ENCODE data around the gene AGAP1.

Gene AGAP1

GRCh38 chr2:235781775-235782174 is 287.9 kb downstream of the AGAP1 start:
- no peak for DNase-seq

DNA sequence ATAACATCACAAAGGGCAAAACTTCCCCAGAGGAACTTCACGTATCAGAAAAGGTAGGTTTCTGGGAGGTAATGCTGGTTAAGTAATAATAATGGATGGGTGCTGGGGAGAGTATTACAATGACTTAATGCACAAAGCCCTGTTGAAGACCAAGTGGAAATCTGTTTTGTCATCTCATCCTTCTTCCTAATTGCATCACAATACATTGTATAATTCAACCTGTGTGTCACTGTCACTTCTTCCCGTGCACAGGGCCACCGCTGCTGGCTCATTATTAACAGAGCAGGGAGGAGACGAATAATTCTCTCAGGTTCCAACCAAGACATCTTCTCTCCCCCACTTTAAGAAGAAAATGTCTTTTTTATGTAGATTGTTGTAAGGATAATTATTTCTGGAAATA is 290.9 kb downstream of the AGAP1 start:
- no peak for DNase-seq

DNA sequence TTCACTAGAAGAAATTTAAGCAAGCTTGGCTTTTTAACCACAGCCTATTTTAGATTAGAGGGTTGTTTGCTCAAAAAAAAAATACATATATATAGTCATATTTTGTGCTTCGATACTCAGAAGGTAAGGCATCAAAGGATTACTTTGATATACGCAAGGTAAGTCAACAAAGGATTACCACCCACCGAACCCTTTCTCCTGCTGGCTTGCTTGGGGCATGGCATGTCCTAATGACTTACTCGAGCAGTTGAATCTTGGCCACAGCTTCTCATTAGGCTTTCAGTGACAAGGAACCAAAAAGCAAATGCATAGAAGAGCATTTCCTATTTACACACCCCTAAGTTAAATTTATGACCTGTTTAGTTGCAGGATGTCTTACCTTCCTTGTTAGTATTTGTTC is 295.7 kb downstream of the AGAP1 start:
- no peak for DNase-seq

GRCh38 chr2:235793163-235793752 is 299.4 kb downstream of the AGAP1 start:
- no peak for DNase-seq

DNA sequence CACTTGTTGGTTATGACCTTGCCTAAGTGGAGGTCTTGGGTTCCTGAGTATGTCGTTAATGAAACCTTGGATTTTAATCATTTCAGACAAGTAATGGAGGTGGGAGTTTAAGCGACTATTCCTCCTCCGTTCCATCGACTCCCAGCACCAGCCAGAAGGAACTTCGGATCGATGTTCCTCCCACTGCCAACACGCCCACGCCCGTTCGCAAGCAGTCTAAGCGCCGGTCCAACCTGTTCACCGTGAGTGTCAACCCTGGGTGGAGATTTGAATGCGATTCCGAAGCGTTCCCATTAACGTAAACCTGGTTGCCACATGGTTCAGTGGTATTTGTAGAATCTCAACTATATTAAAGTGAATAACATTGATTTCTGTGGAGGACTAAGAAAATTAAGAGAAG is 305.4 kb downstream of the AGAP1 start:
- no peak for DNase-seq

DNA sequence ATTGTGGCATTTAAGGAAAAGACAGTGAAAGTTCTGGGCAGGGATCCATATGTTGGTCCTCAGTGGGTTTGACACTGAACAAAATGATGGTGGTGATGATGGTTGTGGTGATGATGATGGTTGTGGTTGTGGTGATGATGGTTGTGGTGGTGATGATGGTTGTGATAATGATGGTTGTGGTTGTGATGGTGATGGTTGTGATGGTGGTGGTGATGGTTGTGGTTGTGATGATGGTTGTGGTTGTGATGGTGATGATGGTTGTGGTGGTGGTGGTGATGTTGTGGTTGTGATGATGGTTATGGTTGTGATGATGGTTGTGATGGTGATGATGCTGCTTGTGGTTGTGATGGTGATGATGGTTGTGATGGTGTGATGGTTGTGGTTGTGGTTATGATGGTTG is 308.7 kb downstream of the AGAP1 start:
- no peak for DNase-seq

- DNase-seq: no peak
Measured at GRCh38 chr2:235803028-235803427, 309.2 kb downstream of the AGAP1 start.

GRCh38 chr2:235804676-235805075 is 310.8 kb downstream of the AGAP1 start:
- DNase-seq: no peak

DNA sequence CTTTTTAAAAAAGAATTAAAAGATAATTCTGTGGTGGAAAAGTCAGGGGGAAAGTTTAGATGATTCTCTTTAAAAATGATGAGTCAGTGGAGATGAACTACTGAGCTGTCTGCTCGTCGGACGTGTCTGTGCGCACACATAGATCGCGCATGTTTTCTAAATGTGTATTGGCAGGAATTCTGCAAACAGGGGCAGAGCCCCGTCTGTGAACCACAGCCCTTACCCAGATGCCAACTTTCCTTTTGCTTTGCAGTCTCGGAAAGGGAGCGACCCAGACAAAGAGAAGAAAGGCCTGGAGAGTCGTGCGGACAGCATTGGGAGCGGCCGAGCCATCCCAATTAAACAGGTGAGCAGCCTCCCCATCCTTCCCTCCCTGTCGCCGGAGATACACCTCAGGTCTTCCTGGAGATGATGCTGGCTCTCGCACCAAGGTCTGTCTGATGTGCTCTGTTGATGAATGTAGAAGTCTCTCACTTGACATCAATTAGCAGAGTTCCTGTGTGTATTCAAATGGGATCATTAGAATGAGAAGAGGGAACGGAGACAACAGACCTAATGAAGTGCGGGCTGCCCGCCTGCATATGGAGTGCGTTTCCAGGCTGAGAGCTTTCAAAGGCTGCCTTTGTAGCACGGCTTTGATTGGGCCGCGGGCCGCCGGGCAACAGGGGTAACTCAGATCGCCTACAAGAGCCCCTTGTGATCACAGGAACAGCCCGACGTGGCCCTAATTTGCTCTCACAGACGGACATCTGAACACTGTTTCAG is 313.3 kb downstream of the AGAP1 start:
- DNase-seq: no peak

DNA sequence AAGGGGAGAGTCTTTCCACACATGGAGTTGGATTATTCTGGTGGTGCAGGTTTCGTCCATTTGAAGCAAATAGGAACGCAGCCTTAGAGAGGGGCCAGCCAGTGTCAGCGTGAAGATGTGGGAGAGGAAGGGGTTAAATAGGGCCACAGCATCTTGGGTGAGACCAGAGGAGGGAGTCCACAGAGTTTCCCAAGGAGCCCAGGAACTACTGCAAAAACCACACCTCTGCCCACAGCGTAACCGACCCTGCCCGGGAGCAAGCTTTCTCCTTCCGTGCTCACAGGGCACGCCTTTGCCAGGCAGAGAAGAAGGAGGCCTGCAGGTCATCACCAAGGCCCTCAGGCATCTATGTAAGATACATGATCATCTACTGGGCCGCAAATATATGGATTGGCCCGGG is 314.5 kb downstream of the AGAP1 start:
- DNase-seq: no peak

DNA sequence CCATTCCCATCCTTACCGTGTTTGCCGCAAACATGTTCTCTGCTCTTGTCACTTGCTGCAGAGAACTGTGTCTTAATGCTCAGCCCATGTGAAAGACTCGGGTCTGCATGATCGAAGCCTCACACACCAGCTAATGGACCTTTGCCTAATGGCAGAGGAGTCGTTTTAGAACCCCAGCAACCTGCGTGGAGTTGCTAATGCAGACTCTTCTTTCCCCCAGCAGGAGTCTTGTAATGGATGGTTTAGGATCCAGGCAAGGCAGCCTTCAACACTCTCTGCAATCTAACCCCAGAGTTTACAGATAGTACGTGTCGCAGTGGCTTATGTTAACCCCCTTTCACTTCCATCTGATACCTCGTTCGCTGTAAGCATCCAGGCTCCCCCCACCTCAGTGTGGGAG is 316.4 kb downstream of the AGAP1 start:
- DNase-seq: no peak

GRCh38 chr2:235810846-235811245 is 317.0 kb downstream of the AGAP1 start:
- no peak for DNase-seq

DNA sequence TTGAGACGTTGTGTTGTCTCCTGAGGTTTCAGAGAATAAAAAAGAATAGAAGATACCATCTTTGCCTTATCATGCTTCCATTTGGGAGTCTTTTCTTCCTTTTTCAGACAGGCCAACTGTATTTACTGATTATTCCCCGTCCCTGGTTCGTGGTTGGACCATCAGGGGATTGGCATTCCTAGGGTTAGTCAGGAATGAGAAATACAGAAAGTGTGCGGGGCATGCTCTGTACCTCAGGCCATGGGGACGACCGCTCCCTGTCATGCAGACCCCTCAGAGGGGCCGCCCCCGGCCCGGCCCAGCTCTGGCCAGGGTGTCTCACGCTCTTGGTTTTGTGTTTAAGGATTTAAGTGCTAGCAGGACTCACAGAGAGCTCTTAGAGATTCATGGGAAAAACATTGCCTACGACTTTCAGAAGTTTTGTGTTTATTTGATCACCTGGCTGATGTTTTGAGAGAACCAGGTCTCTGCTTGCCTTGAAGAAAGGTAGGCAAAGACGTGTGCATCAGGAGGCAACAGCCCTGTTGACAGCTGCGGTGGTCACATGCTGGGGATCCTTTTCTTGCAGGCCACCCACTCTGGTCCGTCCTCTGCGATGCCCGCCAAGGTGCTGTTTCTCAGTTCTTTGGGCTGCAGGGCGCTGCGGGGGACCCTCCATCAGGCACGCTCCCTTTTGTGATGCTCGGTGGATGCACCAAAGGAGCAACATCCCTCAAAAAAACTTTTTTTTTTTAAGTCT is 317.8 kb downstream of the AGAP1 start:
- no peak for DNase-seq

DNA sequence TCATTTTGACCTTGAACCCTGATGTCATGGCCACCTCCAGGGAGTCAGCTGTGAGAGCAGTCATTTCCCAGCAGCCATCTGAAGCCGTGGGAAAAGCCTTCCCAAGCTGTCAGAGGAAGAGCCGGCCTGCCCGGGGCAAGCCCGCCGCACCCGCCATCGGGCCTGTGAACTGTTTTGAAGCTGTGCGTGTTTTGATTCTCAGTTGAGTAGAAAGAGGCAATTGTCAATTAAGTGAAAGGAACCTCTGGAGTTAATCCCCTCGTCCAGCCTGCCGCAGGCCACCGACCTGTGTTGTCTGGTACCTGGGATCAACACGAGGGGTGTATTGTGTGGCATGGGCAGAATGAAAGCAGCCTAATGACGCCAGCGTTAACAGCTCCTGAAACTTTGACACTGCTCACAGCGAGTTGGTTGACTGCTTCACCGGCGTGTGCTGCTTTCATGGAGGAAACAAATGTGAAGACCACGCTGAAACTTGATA is 318.4 kb downstream of the AGAP1 start:
- no peak for DNase-seq

DNA sequence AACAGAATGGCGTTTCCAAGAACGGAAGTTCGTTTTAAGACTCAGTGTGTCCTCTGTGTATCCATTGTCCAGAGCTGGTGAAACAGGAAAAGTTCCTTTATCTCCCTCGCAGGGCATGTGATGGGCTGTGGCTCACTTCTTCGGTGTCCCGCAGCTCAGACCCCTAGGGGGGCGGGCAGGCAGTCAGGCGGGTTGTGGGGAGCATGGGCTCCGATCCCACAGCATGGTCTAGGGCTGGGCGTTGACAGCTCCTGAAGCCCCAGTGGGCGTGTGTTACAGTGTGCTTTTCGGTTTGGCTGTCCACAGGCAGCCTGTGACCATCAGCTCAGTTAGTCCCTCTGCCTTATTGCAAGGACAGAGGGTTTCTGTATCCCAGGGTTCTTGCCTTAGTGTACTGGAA is 319.6 kb downstream of the AGAP1 start:
- DNase-seq: no peak

DNA sequence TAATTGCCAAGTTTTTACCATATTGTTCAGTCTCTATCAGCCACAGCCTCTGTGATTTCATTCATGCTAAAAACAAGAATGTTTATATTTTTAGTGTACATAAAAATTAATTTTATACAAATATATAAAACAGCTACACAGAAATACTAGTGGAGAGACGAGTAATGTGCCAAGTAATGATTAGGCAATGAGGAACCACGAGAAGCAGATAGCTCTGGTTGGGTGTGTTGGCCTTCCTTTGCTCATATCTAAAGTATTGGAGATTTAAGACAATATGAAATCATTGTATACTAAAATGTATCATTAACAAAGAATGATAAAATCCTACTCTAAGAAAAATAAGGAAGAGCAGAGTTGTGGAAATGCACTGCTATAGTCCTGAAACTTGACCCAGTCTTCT is 326.7 kb downstream of the AGAP1 start:
- DNase-seq: no peak

DNA sequence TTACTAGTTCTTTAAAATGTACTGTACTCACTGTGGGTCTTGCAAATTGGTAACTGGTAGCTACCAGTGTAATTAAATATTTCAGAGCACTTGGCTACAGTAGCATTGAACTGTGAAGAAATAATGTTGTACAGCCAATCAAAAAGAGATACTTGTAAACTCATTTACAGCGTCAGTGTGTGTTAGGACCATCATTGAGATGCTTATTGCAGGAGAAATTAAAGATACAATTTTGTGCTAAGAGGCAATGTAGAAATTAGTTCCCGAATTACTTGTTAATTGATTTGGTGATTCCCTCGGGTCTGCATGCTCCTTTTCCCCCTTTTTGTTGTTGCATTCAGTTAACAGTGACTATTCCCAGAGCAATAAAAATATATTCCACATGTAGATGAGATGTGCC is 330.5 kb downstream of the AGAP1 start:
- DNase-seq: no peak

- DNase-seq: no peak
Measured at GRCh38 chr2:235825946-235826345, 332.1 kb downstream of the AGAP1 start.

- no peak for DNase-seq
Measured at GRCh38 chr2:235826826-235827225, 333.0 kb downstream of the AGAP1 start.

DNA sequence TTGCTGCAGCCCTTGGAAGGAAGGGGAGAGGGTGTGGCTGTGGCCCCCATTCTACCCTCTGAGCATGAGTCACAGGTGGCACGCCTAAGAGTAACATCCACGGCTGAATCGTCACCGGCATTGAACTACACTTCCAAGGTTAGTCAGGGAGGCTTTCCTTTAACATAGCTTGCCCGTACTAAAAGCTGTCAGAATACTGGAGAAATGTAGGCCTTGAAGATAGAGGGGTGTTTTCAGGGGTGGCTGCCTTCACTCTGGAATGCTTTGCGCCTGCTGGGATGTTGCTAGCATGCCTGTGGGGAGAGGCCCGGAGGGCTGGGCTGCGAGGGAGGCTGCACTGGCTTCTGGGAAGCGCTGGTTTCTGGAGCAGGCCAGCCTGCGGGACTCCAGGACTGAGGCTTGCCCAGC is 333.7 kb downstream of the AGAP1 start:
- no peak for DNase-seq

DNA sequence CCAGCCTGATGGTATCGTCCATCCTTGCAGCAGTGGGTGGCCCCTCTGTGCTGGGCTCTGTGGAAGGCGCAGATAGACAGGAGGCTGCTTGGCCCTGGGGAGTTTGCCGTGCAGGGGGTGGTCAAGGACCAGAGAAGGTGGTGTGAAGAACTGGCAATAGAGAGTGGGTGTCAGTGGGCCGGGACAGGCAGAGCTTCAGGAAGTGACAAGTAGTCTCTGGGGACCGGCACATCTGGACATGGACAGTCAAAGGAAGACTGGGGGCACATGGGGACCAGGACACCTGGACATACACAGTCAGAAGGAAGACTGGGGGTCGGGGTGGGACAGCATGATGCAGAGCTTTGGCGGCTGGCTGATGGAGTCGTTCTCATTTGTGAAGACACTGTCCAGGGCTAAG is 335.9 kb downstream of the AGAP1 start:
- DNase-seq: no peak

GRCh38 chr2:235831755-235832154 is 337.9 kb downstream of the AGAP1 start:
- no peak for DNase-seq

DNA sequence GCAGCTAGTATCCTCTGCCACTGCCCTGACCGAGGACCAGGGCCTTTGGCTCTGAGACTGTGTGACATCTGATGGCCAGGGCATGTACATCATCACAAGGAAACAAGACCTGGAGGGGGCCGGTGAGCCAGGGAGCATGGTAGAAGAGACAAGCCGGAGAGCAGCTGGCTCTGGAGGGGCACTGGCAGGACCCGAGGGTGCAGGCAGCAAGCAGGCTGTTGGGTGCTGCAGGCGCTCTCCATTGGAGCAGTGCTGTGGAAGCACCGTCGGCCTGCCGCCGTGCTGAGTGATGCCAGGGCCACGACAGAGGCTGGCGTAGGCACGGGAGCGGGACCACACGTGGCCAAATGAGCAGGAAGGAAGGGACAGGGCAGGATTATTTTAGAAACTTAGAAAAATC is 339.1 kb downstream of the AGAP1 start:
- DNase-seq: no peak

DNA sequence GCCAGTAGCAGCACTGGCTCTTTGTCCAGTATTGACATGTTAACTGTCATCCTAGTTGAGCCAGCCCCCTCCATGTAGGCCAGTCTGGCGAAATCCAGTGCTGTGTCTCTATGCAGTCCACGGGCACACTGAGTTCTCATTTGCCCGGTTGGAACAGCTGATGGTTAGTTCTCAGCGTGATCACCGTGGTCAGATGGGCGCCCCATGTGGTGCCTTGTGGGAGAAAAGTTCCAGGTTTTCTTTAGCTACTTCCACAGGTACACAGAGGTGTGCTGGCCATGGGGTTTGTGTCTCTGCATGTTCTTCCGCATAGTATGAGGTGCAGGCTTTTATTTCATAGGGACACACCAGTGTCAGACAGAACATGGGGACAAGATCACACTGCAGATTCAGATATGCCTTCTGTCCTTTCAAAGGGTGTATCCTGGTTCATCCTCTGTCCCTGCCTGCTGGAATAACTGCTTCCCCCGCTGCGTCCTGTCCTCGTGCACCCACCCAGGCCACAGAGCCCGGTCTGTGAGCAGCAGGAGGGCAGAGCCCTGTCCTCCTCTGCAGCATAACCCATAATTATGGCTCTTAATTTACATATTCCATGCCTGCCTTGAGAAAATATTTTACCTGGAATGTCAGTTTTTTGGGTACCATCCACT is 340.3 kb downstream of the AGAP1 start:
- DNase-seq: no peak

Data from CD4-positive, alpha-beta T cell treated with Interleukin-10 for 1 hour (primary cell).